Heart right ventricle (tissue), 16 donors: ENCODE results near the gene RAP1GAP. TPM values are rescaled to one million over a fixed set of nuclear protein-coding genes. Genes with fewer than 3 reads are reported as not detected.

ENCODE experiments used
- ATAC-seq, 8 donors: fragments of 200-7000 bp; cut with Tn5 transposase; one replicate each; pipeline ENCODE4 v1.9.1; 2020; ENCODE audit warnings: mild to moderate bottlenecking in 8 of 8, moderate library complexity in 8 of 8, moderate number of reproducible peaks in 1 of 8
- DNase-seq, 2 donors: peaks; one replicate each; pipeline ENCODE4 v3.0.0-alpha.2; 2020
- H3K27ac ChIP-seq, 10 donors: fragments of 200-600 bp; sonication (generic) in 2 of 10; one replicate each; pipeline versions ENCODE4 v1.5.0 to v1.8.0; 2020 to 2022; ENCODE audit warnings: mild to moderate bottlenecking in 3 of 10
- H3K27me3 ChIP-seq, 7 donors: fragments of 200-600 bp; one replicate each; pipeline ENCODE4 v1.8.0; 2021 to 2022; ENCODE audit warnings: mild to moderate bottlenecking in 2 of 7
- H3K36me3 ChIP-seq, 9 donors: fragments of 200-600 bp; sonication (generic) in 1 of 9; one replicate each; pipeline versions ENCODE4 v1.5.0 to v1.8.0; 2020 to 2022; ENCODE audit warnings: mild to moderate bottlenecking in 2 of 9
- H3K4me1 ChIP-seq, 9 donors: fragments of 200-600 bp; sonication (generic) in 1 of 9; one replicate each; pipeline versions ENCODE4 v1.5.0 to v1.8.0; 2020 to 2022; ENCODE audit warnings: mild to moderate bottlenecking in 4 of 9
- H3K4me3 ChIP-seq, 10 donors: fragments of 200-600 bp; sonication (generic) in 2 of 10; one replicate each; pipeline versions ENCODE4 v1.5.0 to v1.8.0; 2020 to 2022; ENCODE audit warnings: mild to moderate bottlenecking in 7 of 10, moderate library complexity in 2 of 10
- H3K9me3 ChIP-seq, 11 donors: fragments of 200-600 bp in 10 of 11; sonication (generic) in 2 of 11; one replicate each; pipeline versions ENCODE4 v1.5.0 to v1.8.0; 2013 to 2022; ENCODE audit warnings: mild to moderate bottlenecking in 2 of 11, control low read depth in 1 of 11, moderate library complexity in 1 of 11
- WGBS, 2 donors: extraction: QIAGEN DNeasy Blood & Tissue Kit; methylation state at CpG; one replicate each; pipeline ENCODE4 v1.1.7; 2013; ENCODE audit warnings: inconsistent platforms in 1 of 2; 5-methylcytosine and 5-hydroxymethylcytosine counted together
- intact Hi-C, 10 donors: fragments of 100-400 bp; cut with DNase I; formaldehyde crosslinking; loops; one replicate each; pipeline versions ENCODE4 v1.11.1 to v1.14.2; 2022
- polyA plus RNA-seq, 2 donors: library from polyadenylated mRNA; stranded (reverse); fragments of 200-250 nt; gene quantifications; one replicate each; pipeline ENCODE4 v1.2.3, GENCODE V29; 2013
- total RNA-seq, 10 donors: library from RNA; stranded (reverse); fragmentation: NEBNext Ultra II Directional in 3 of 10; extraction: Animal tissue kit (Norgen Biotek cat#: 25700) in 3 of 10; gene quantifications; one replicate each; pipeline versions ENCODE4 v1.2.1 to v1.2.4, GENCODE V29; 2021 to 2023
- TF ChIP-seq, protein P1 (sequence below), 9 donors: fragments of 200-600 bp; sonication (generic) in 2 of 9; IDR thresholded peaks; one replicate each; pipeline versions ENCODE4 v1.5.0 to v1.8.0; 2021 to 2022; ENCODE audit warnings: antibody characterized with exemption in 9 of 9, mild to moderate bottlenecking in 5 of 9, moderate library complexity in 1 of 9
- donor health status: Arrhythmogenic right ventricular cardiomyopathy.
- donor health status: ischemic (EF 13 %, LVEDD 7.1; RV severe dilation, severe dysfunction).
- donor health status: healthy with polysubstance abuse.
- donor health status: DM: no; HTN: yes; CAD: no.
- donor health status: DM: no; HTN: no; CAD: no.
- donor health status: ischemic (EF 25% LVEDD 6.9; RV normal size, moderate dysfunction).
- donor health status: ischemic (EF 25% LVEDD 5.7; RV mildly dilated, moderate dysfunction).
- donor health status: healthy.
- donor health status: DM: yes; HTN: yes; CAD: no.
- donor health status: Ischemic cardiomyopathy.
- donor health status: ischemic (EF 35%, LVEDD 5.7; RV mildly dilated, moderate dysfunction).
- donor health status: nonischemic (EF 11% LVEDD 7.7; RV severe dilation, severe dysfunction).
- donor health status: DM: yes; HTN: yes; CAD: no.
- donor health status: PGD.
- donor health status: ischemic (EF 29% LVEDD 5.4; RV normal size, mild dysfunction).
- donor health status: nonischemic (EF 23%, LVEDD 6.1; RV moderate dilation, normal function).

The RAP1GAP gene
- total and polyA plus RNA-seq, 12 donors: 0.42 to 5.9 (median 4.0) TPM

DNA sequence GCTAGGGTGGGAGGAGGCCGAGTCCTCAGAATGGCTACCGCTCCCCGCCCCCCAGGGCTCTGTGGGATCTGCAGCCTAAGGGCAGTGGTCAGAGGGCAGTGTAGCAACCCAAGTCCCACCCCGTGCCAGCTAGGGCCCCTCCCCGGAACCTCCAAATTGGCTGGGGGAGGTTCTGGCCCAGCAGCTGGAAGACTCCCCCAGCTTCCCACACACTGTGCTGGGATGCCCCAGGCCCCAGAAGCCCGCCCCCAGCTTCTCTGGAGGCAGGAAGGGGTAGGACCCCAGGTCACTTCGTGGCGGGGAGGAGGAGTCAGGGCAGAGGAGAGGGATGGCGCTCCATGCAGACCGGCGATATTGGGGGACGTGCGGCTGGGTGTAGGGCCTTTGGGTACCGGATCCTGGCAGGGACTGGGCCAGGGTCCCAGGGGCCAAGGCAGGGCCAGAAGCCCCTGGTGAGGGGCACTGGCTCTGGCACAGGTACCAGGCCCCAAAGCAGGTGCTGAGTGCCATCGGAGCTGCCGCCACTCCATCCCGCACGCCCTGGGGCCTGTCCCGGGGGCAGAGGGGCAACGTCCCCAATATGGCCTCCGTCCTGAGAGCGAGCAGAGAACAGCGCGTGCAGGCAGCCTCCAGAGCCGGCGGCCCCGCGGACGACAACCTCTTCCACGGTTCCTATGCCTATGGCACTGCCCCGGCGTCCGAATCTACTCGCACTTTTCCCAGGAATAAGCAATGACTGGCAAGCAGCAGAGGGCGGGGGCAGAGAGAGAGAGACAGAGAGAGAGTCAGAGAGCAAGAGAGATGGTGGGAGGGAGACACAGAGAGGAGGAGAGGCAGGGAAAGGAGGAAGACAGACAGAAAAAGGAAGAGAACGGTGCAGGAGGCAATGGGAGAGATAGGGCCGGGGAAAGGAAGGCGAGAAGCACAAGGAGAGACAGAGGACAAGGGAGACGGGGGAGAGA, 65.7 kb downstream of the RAP1GAP start:
- DNase-seq (no peak), ATAC-seq (no peak)
- Histone ChIP-seq H3K4me1 (peaks cover 0 to 3% (median 0%) of the 10 kb centered on the region in 9 donors), H3K27me3 (peaks cover 0 to 19% (median 0%) of the 10 kb centered on the region in 7 donors), H3K9me3 (no peaks in the 10 kb centered on the region), H3K36me3 (no peaks in the 10 kb centered on the region), H3K4me3 (no peak overlapping the region), H3K27ac (no peak overlapping the region)
- intact Hi-C loops: no loop called here
- 89 to 90% methylated on average over 39 of the region's 39 CpGs for WGBS, 2 donors
- TF ChIP-seq, protein P1, sequence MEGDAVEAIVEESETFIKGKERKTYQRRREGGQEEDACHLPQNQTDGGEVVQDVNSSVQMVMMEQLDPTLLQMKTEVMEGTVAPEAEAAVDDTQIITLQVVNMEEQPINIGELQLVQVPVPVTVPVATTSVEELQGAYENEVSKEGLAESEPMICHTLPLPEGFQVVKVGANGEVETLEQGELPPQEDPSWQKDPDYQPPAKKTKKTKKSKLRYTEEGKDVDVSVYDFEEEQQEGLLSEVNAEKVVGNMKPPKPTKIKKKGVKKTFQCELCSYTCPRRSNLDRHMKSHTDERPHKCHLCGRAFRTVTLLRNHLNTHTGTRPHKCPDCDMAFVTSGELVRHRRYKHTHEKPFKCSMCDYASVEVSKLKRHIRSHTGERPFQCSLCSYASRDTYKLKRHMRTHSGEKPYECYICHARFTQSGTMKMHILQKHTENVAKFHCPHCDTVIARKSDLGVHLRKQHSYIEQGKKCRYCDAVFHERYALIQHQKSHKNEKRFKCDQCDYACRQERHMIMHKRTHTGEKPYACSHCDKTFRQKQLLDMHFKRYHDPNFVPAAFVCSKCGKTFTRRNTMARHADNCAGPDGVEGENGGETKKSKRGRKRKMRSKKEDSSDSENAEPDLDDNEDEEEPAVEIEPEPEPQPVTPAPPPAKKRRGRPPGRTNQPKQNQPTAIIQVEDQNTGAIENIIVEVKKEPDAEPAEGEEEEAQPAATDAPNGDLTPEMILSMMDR (IDR thresholded peaks at IDR 0.05): no peak

DNA sequence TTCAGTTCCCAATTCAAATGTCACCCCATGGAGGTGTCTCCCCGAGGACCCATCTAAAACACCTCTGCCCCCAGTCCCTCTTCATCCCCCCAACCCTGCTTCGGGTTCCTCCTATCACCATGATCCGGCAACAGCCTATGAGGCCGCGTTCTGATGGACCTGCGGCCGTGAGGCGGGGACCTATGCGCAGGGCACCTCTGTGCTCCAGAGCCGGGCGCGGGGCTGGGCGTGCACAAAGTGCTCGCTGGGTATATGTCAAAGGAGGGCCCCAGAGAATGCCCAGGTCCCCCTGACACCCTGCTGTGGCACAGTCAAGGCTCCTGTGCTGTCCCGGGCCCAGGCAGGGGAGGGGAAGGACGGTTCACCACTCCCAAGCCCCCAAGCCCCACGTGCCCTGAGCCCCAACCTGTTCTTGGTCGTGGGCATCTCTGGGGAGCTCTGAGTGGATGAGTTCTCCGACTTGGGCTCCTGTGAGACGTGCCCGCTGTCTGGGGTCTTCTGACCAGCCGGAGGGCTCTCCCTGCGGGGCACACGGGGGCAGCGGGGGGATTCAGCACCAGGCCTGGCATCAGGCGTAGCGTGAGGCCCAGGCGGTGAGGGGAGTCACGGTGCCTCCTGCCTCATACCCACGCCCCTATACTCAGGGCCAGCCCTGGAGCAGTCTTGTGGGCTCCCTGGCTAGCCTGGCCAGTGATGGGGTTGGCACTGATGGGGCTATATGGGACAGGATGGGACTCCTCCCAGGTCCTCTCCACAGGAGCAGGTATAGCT, 67.7 kb downstream of the RAP1GAP start:
- intact Hi-C loops: no loop called here
- TF ChIP-seq, protein P1 (IDR thresholded peaks at IDR 0.05): no peak

DNA sequence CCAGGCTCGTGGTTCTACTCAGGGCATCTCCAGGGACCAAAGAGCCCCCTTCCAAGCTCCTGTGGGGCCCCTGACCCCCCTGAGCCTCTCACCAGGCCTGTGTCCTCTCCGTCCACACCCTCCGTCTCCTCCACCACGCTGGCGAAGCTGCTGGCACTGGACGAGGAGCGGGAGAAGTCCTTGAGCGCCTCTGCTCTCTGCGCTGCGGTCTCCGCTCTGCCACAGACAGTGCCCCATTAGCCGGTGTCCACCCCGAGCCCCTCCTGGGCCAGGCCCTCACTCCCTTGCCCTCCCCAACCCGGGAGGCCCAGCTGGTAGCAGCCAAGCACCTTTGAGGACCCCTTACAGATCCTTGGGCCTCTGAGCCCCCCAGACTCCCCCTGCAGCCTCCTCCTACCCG, 69.8 kb downstream of the RAP1GAP start:
- no peak for DNase-seq
- TF ChIP-seq, protein P1 (IDR thresholded peaks at IDR 0.05): no peak
- 81 to 90% methylated on average over 15 of the region's 15 CpGs for WGBS, 2 donors
- ATAC-seq: no peak
- intact Hi-C loops: loop anchor here in 3 of 10 donors (5.0 to 10.0 kb wide), 4 partner anchors 92 to 365 kb away; partner anchors contain the start of gene ALPL (in 1 of the 3)
- Histone ChIP-seq H3K27ac (no peak overlapping the region), H3K36me3 (no peaks in the 10 kb centered on the region), H3K4me3 (no peak overlapping the region), H3K4me1 (no peaks in the 10 kb centered on the region), H3K27me3 (peaks cover 0 to 33% (median 4%) of the 10 kb centered on the region in 7 donors), H3K9me3 (no peaks in the 10 kb centered on the region)

More for the DNA sequence above, 67.7 kb downstream of the RAP1GAP start:
- ATAC-seq: no peak
- Histone ChIP-seq H3K9me3 (no peaks in the 10 kb centered on the region), H3K4me3 (no peak overlapping the region), H3K27me3 (peaks cover 0 to 32% (median 3%) of the 10 kb centered on the region in 7 donors), H3K36me3 (no peaks in the 10 kb centered on the region), H3K27ac (no peak overlapping the region), H3K4me1 (no peaks in the 10 kb centered on the region)
- WGBS, 2 donors: 90 to 91% methylated on average over 30 of the region's 30 CpGs
- DNase-seq: no peak

DNA sequence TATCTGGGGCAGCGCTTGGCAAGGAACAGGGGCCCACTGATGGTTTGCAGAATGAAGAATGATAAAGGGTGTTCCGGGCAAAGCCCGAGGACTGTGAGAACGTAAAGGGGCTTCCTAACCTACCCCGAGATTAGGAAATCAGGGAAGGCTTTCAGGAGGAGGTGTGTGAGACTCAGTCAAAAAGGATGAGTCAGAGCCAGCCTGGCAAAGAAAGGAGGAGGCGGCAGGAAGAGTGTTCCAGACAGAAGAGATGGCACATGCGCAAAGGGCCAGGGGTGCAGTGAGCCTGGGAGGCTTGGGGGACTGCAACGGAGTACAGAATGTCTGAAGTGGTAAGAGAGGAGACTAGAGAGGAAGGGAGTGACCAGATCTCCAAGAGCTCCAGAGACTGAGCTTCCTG, 70.3 kb downstream of the RAP1GAP start:
- Histone ChIP-seq H3K4me3 (no peak overlapping the region), H3K27ac (no peak overlapping the region), H3K27me3 (peaks cover 0 to 33% (median 4%) of the 10 kb centered on the region in 7 donors), H3K36me3 (no peaks in the 10 kb centered on the region), H3K9me3 (no peaks in the 10 kb centered on the region), H3K4me1 (no peaks in the 10 kb centered on the region)
- TF ChIP-seq, protein P1 (IDR thresholded peaks at IDR 0.05): no peak
- WGBS, 2 donors: 74 to 76% methylated on average over 8 of the region's 8 CpGs
- ATAC-seq (no peak), DNase-seq (no peak)
- intact Hi-C loops: loop anchor here in 3 of 10 donors (5.0 to 10.0 kb wide), 4 partner anchors 92 to 364 kb away; partner anchors contain the start of gene ALPL (in 1 of the 3)
